ENCODE results near the gene HSP90B1.

Gene HSP90B1

DNA sequence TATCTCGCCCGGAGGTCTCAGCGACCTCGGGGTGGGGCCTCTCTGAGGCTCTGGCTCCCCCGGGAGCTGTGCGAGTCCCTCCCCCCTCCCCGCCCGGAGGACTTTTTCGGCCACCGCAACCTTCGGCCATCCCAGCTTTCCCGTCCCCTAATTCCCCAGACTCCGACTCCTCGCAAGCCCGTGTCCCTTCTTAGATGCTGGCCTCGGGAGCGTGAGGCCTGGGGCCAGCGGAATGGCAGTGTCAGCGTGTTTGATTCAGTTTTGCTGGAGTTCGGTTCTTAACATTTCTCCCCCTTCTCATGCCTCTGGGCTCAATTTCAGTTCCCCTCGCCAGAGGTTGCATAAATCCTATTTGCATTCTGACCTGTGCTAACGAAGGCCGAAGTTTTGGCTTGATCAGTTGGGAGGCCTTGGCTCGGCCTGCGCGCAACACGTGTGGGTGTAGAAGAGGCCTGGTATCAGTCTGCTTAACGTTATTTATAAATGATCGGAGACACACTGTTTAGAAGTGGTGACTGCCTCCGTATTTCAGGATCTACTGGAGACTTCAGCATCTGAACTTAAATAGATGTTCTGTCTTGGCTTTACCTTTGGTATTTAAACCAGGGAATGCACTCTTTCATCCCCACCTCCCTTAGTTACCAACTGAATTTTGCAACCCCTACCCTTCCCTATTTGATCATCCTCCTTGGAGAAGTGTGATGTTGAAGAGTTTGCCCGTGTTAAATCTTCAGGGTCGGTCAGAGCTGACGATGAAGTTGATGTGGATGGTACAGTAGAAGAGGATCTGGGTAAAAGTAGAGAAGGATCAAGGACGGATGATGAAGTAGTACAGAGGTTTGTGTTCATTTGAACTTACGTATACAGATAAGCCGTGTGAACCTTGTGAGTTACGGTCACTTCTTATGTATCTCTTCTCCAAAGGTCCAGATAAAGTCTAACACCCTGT is 851 bp downstream of the HSP90B1 start:
- DNase-seq, result no peak

DNA sequence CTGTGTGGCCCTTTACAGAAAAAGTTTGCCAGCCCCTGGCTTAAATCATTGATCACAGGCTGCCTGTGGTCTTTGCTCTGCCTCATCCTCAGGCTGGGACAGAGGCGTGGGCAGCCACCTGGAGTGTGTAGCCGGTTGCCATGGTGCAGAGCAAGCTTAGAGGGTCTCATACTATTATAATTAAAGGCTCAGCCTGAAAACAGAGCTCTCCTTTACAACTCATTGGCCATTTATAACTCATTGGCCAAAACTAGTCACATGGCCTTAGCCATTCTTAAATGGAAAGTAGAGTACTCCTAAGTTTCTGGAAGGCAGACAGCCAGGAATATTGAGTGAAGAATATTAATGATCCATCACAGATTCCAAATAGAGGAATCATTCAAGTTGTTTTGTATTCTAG is 3.0 kb downstream of the HSP90B1 start:
- DNase-seq, result no peak

DNA sequence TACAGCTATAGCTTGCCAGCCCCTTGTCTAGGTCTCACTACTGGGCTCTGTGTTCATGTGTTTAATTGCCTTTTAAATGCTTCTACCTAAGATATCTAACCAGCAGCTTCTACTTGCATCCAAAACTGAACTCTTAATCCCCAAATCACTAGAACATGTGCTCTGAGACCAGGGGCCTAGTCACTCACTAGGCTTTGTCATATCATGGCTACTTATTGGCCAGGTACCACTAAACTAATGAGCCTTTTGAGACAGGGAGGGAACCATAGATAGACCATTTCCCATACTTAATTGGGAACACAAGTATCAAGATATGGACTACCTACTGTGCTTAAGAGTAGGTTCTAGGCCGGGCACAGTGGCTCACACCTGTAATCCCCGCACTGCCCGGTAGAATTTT is 6.5 kb downstream of the HSP90B1 start:
- no peak for DNase-seq

DNA sequence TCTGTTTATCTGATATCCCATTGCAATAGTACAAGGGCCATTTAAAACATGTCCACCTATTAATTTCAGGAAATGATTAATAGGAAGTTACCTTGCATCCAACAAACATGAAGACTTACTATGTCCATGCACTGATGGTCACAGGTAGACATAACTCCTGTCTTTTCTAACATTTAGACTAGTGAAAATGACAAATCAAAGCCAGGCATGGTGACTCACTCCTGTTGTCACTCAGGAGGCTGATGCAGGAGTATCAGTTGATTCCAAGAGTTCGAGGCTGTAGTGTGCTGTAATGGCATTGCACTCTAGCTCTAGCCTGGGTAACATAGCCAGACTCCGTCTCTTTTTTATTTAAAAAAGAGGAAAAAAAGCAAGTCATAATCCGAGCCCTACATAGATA is 14.8 kb downstream of the HSP90B1 start:
- DNase-seq, result no peak

DNA sequence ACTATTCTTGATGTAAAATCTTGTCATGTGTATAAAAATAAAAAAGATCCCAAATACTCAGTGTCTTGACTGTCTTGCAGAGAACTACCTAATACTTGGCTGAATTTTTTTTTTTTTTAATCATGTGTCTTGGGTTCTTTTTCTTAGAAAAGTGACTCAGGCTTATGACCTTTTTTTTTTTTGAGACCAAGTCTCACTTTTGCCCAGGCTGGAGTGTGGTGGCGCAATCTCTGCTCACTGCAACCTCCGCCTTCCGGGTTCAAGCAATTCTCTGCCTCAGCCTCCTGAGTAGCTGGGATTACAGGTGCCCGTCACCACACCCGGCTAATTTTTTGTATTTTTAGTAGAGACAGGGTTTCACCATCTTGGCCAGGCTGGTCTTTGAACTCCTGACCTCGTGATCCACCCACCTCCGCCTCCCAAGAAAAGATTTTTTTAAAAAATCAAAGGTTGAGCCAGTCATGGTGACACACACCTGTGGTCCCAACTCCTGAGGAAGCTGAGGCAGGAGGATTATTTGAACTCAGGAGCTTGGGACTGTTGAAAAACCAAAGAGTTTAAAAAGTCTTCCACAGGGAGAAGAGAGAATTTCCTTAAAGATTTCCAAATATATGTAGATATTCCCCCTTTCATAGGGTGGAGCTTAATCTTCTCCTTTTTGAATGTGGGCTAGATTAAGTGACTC is 17.8 kb downstream of the HSP90B1 start:
- DNase-seq, result no peak

DNA sequence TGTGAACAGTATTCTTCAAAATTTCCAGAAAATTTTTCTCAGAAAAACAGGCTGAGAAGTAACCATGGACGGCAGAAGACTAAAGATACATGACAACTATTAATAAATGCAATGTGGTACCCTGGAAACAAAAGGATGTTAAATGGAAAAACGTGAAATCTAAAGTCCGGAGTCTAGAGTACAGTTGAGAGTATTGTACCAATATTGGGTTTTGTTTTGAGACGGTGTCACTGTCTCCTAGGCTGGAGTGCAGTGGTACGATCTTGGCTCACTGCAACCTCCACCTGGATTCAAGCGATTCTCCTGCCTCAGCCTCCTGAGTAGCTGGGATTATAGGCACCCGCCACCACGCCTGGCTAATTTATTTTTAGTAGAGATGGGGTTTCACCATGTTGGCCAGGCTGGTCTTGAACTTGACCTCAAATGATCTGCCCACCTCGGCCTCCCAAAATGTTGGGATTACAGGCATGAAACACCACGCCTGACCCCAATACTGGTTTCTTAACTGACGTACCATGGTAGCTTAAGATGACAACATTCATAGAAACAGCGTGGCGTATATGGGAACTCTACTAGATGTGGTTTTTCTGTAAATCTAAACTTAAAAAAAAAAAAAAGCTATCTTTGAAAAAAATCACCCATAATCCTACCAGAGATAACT is 18.7 kb downstream of the HSP90B1 start:
- DNase-seq, result no peak

DNA sequence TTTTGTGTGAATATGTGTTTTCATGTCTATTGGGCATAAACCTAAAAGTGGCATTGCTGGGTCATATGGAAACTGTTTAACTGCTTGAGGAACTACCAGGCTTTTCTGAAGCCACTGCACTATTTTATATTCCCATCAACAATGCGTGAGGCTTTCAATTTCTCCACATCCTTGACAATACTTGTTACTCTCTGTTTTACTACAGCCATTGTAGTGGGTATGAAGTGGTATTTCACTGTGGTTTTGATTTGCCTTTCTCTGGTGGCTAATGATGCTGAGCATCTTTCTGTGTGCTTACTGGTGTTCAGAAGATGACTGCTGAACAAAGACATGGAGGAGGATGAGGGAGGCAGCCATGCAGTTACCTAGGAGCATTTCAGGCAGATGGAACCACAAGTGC is 22.3 kb downstream of the HSP90B1 start:
- DNase-seq, result no peak

DNA sequence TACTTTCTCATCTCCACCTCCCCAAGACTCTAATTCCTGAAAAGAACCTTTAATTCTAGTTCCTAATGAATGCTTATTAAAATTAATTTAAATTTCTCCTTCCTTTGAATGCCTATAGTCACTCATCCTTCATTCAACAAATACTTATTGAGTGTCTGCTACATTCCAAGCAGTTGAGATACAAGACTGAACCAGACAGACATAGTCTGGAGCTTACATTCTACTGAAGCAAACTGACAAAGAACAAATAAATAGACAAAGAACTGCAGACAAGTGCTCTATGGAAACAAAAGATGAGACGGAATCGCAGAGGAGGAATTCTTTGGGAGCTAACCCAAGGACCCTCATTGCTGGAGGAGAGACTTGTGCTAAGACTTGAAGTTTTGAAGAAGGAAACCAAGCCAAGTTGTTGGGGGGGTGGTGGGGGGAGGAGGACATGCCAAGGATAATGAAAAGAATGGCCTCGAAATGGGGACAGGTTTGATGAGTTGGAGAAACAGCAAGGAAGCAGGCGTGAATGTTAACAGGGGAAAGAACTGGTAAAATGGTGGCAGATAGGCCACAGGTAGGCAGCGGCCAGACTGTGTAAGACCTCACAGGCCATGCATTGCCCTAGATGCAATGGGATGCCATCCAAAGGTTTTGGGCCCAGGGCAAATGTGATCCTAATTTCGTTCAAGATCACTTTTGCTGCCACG is 25.8 kb downstream of the HSP90B1 start:
- no peak for DNase-seq

DNA sequence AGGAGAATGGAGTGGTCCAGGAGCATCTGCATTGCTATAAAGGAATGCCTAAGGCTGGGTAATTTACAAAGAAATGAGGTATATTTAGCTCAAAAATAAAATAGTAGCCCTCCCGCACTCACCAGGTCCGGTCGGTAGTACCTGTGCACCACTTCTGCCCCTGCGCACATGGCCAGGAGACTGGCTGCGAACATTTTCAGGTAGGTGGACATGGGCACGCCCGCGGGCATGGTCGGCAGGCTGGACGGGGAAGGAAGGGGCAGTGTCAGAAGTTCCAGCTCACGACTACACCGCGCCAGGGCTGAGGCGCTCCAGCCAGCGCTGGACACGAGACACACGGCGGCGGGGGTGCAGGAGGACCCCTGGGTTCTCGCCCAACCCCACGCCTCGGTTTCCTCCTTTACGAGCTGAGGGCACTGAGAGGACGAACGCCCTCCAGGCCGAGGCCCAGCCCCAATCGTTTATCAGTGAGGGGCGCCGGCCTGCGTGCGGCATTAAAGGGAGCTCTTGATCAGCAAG is 26.4 kb downstream of the HSP90B1 start:
- DNase-seq, result no peak

DNA sequence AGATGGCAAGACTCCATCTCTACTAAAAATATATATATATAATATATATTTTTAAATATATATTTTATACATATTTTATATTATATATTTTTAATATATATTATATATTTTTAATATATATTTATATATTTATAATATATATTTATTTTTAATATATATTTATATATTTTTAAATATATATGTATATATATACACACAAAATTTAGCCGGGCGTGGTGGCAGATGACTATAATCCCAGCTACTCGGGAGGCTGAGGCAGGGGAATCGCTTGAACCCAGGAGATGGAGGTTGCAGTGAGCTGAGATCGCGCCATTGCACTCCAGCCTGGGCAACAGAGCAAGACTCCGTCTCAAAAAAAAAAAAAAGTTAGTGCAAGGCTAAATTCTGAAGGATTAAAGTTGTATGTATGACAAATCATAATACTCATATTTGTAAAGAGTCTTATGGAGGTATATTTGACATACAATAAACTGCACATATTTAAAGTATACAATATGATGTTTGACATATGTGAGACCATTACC is 27.7 kb downstream of the HSP90B1 start:
- DNase-seq, result no peak

DNA sequence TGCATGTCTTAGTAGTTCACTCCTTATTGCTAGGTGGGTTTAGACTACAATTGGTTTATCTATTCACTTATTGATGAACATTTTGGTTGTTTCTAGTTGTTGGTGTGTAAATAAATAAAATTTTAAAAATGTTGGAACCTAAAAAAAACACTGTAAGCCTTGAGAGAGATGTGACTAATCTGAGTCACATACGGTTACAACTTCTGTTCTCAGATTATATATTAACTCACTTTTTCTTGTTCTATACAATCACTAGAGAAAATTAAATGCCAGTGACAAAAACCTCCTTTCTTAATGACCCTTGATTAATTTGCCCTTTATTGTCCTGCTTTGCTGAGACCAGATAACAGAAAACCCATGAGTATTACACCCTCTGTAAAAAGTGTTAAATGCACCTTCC is 28.4 kb downstream of the HSP90B1 start:
- DNase-seq, result no peak

DNA sequence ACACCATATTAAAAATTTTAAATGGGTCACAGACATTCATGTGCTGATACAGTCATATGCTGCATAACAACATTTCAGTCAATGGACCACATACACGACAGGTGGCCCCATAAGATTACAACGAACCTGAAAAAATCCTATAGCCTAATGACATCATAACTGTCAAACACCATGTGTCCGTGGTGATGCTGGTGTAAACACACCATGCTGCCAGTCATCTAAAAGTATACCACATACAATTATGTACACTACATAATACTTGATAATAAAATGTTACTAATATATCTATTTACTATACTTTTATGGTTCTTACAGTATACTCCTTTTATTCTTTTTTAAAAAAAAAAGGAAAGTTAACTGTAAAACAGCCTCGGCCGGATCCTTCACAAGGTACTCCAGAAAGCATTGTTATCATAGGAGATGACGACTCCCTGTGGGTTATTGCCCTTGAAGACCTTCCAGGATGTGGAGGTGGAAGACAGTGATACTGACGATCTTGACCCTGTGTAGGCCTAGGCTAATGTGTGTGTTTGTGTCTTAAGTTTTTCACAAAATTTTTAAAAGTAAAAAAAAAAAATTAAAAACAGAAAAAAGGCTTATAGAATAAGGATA is 30.5 kb downstream of the HSP90B1 start:
- DNase-seq, result no peak

DNA sequence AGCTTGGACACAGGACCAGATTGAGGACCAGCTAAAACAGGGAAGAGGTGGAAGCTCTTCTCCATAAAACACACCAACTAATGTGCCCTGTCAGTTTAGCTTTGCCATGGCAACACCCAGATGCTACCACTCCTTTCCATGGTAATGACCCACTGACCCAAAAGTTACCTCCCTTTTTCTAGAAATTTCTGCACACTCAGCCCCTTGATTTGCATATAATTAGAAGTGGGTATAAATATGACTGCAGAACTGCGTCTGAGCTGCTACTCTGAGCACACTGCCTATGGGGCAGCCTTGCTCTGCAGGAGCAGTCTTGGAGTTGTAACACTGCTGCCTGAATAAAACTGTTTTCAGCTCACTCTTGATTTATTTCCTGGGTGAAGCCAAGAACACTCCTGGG is 32.3 kb downstream of the HSP90B1 start:
- no peak for DNase-seq

DNA sequence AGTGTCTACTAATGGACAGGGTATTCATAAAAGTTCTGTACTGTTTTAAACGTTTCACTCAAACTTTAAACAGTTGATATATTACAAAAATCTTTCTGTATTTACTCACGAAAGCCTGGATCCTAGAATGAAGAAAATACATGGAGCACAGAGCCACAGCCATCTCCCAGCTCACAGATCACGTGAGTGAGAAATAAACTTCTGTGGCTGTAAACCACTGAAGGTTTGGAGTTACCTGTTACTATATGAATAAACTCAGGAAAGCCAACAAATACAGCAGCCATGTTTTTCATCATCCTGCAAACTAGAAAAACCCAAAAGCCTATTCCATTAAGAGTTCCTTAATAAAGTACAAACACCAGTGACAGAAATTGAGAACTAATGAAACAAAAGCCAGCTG is 34.6 kb downstream of the HSP90B1 start:
- DNase-seq, result no peak

DNA sequence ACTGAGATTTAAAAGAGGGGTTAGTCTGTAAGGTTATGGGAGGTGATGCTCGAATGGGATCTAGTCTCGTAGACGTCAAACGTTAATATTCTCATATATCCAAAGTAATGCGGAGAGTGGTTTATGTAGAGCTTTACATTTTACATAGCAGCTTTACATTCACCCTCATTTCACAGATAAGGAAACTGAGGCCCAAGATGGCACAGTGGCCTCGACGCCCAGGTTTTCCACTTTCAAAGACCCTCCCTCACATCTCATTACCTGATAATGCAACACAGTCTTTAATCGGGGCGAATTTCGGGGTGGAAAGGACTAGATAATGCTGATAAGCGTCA is 35.0 kb downstream of the HSP90B1 start:
- no peak for DNase-seq

DNA sequence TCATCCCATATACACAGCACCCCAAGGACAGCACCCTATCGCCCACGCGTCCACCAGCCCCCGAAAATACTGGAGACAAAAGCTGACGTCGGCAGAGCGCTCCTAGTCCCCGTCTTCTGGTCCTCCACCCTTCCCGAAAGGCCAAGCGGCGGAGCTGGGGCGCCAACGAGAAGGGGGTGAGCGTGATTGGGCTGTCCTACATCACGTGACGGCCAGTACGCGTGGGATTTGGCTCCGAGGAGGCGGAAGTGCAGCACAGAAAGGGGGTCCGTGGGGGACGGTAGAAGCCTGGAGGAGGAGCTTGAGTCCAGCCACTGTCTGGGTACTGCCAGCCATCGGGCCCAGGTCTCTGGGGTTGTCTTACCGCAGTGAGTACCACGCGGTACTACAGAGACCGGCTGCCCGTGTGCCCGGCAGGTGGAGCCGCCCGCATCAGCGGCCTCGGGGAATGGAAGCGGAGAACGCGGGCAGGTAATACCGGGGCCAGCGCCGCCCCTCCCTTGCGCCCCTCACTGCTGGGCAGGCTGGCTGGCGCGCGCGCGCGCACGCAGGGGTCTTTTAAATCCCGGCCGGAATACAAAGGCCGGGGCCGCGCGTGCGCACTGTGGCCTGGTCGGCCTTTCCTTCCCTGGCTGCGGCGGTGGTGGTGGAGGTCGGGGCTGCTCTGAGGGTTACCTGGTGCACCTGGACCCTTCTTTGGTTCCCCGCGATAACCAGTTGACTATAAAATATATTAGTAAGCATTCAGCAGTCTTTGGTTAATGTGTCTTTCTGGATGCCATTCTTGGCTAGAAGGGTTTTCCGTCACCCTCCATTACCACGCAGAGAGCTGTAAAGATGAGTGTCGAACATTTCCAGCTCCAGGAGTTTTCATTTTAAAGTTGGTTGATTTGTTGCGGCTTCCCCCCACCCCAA is 35.6 kb downstream of the HSP90B1 start, which contains the start of gene TDG:
Gene TDG, plus strand, starts transcription at position 283 of the 915 bp plus-strand sequence. Its CDS starts 166 bp downstream, at position 449.
- peak; percentile 84 to 87 for DNase-seq

DNA sequence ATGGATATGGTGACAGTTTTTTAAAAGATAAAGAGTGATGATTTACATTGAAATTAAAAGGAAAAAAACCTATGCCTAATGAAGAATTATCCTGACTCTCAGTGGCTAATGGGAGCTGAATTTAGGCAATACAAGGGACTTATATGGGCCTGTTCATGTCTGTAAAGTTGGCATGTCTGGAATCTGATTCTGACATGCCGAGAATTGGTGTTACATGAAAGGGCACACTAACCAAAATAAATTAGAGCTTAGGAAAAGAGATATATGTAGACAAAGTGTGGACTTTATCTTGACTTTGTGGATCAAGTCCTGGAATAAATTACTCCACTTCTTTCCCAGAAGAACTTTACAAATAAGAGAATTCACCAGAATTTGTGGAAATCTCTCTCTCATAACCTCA is 36.5 kb downstream of the HSP90B1 start:
- DNase-seq, result no peak

DNA sequence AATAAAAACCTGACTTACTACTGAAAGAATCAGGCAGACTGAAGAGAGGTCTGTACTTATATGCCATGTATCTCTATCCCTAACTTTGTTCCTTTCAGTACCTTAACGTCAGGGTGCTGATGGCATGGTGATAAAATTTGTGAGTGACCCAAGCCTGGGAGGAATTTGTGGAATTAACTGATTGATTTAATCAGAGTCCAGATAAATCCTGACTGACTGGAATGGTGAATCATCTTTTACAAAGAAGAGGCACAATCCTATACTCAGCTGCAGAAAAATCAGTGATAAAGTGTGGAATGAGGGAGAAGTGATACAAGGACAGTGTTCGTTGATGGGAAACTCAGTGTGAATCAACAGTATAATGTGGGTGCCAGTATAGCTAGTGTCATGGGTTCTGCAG is 39.2 kb downstream of the HSP90B1 start:
- no peak for DNase-seq

DNA sequence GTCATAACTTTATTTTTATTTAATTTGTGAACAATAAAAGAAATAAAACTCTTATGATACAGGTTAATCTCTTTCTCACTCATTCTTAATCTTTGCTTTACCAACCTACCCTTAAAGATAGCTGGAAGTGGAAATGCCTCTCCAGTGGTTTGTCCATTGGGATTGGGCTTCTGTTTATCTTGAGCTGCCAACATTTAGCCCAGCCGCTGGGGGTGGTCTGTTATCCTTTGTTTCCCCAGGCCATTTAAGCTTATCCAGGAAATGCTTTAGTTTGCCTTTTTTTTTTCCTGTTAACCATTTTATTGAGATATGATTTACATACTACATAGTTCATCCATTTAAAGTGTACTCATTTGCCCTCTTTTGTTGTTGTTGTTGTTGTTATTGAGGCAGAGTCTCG is 43.7 kb downstream of the HSP90B1 start:
- DNase-seq, result no peak

DNA sequence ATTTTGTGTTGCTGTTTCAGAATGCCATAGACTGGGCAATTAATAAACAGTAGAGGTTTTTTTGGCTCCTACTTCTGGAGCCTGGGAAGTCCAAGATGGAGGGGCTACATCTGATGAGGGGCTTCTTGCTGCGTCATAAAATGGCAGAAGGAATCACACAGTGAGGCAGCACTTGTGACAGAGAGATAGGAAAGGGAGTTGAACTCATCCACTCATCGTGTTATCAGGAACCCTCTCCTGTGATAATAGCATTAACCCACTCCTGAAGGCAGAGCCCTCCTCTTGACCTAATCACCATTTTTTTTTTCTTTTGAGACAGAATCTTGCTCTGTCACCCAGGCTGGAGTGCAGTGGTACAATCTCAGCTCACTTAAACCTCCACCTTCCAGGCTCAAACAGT is 45.2 kb downstream of the HSP90B1 start:
- DNase-seq, result no peak

DNA sequence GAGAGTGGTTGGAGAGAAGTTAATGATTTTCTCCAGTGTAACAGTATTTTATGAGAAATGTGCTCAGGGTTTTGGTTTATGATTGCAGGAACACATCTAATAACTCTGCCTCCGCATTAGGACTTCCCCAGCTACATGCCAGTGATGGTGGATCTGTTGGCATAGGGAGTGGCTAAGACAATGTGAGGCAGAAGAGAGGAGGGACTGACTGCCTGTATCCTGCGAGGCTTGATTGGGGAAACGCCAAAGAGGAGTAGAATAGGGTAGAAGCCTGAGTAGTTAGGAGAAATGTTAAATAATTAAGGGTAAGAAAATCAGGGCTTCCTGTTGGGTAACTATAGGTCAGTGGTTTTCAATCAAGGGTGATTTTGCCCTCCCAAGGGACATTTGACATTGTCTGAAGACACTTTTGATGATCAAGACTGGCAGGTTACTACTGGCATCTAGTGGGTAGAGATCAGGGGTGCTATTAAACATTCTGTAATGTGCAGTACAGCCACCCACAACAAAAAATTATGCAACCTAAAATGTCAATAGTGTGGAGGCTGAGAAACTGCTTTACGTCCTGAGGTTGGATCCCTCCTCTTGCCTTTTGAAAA is 48.3 kb downstream of the HSP90B1 start:
- no peak for DNase-seq
